Posterior vena cava (tissue), 2 donors: ENCODE measurements around the gene DUSP7. TPM values are rescaled to one million over a fixed set of nuclear protein-coding genes. Genes with fewer than 3 reads are reported as not detected.
"Not testable (repeated sequence)": the region's sequence is repeated elsewhere in the genome, so short reads cannot be mapped to it uniquely, and the experiment has no call there.

ENCODE experiments used
- DNase-seq: peaks from one replicate; pipeline ENCODE4 v3.0.0-alpha.2; 2020; ENCODE audit warnings: low spot score
- intact Hi-C, 2 donors: fragments of 100-400 bp; cut with DNase I; formaldehyde crosslinking; loops; one replicate each; pipeline versions ENCODE4 v1.14.1 to v1.14.2; 2022 to 2023
- total RNA-seq, 2 donors: library from RNA; stranded (reverse); fragmentation: NEBNext Ultra II Directional; extraction: Animal tissue kit (Norgen Biotek cat#: 25700); gene quantifications; one replicate each; pipeline ENCODE4 v1.2.1, GENCODE V29; 2021
- donor health status: DM: yes; HTN: yes; CAD: no.
- donor health status: DM: yes; HTN: yes; CAD: no.

DUSP7 gene
- total RNA-seq, 2 donors from 2014 or later, result 29.9 to 36.4 TPM

- DNase-seq, result no peak
These were observed 19.1 kb downstream of the DUSP7 start for GRCh38 chr3:52037291-52037690.

GRCh38 chr3:52036829-52037228, 19.5 kb downstream of the DUSP7 start:
- DNase-seq, result no peak
- intact Hi-C loops, result no loop called here

More at GRCh38 chr3:52037291-52037690, 19.1 kb downstream of the DUSP7 start:
- intact Hi-C loops, result no loop called here

GRCh38 chr3:52036222-52036694, 20.1 kb downstream of the DUSP7 start:
- no peak for DNase-seq
- intact Hi-C loops, result no loop called here

GRCh38 chr3:52034651-52035050, 21.7 kb downstream of the DUSP7 start:
- intact Hi-C loops, result no loop called here

GRCh38 chr3:52034212-52034611, 22.2 kb downstream of the DUSP7 start:
- DNase-seq, result no peak
- intact Hi-C loops, result no loop called here

More at GRCh38 chr3:52034651-52035050, 21.7 kb downstream of the DUSP7 start:
- no peak for DNase-seq

GRCh38 chr3:52033748-52034147, 22.6 kb downstream of the DUSP7 start:
- intact Hi-C loops, result not testable (repeated sequence)

GRCh38 chr3:52032702-52033408, 23.5 kb downstream of the DUSP7 start:
- no peak for DNase-seq
- intact Hi-C loops, result no loop called here

More at GRCh38 chr3:52033748-52034147, 22.6 kb downstream of the DUSP7 start:
- not testable (repeated sequence) for DNase-seq

- intact Hi-C loops, result no loop called here
- DNase-seq, result no peak
These were observed 24.5 kb downstream of the DUSP7 start for GRCh38 chr3:52031896-52032295.

GRCh38 chr3:52030714-52031310, 25.6 kb downstream of the DUSP7 start:
- DNase-seq, result no peak
- intact Hi-C loops, result no loop called here

- no peak for DNase-seq
- intact Hi-C loops, result no loop called here
These were observed 26.8 kb downstream of the DUSP7 start for GRCh38 chr3:52029535-52029934.

- intact Hi-C loops, result no loop called here
These were observed 27.3 kb downstream of the DUSP7 start for GRCh38 chr3:52029053-52029452.

GRCh38 chr3:52028572-52028971, 27.8 kb downstream of the DUSP7 start:
- intact Hi-C loops, result no loop called here
- no peak for DNase-seq

More at GRCh38 chr3:52029053-52029452, 27.3 kb downstream of the DUSP7 start:
- no peak for DNase-seq

- intact Hi-C loops, result no loop called here
- DNase-seq, result no peak
These were observed 30.3 kb downstream of the DUSP7 start for GRCh38 chr3:52026041-52026440.

- intact Hi-C loops, result no loop called here
These were observed 30.9 kb downstream of the DUSP7 start for GRCh38 chr3:52025453-52025852.

GRCh38 chr3:52024765-52025452, 31.5 kb downstream of the DUSP7 start:
- intact Hi-C loops, result no loop called here

More at GRCh38 chr3:52025453-52025852, 30.9 kb downstream of the DUSP7 start:
- DNase-seq, result no peak

GRCh38 chr3:52023860-52024764, 32.3 kb downstream of the DUSP7 start:
- DNase-seq, result no peak
- intact Hi-C loops, result no loop called here

More at GRCh38 chr3:52024765-52025452, 31.5 kb downstream of the DUSP7 start:
- no peak for DNase-seq

- intact Hi-C loops, result no loop called here
These were observed 33.1 kb downstream of the DUSP7 start for GRCh38 chr3:52023101-52023770.

GRCh38 chr3:52022323-52023100, 33.9 kb downstream of the DUSP7 start:
- intact Hi-C loops, result no loop called here
- DNase-seq, result no peak

More at GRCh38 chr3:52023101-52023770, 33.1 kb downstream of the DUSP7 start:
- DNase-seq, result no peak
